HG03457 (cell line): ENCODE data around the gene GP1BB.

ENCODE experiments used
- ATAC-seq: cut with Tn5 transposase; IDR thresholded peaks from one replicate; pipeline ENCODE4 v1.9.1; 2021; ENCODE audit warnings: moderate number of reproducible peaks; ENCODE audit not compliant: unreplicated experiment

GP1BB gene

DNA sequence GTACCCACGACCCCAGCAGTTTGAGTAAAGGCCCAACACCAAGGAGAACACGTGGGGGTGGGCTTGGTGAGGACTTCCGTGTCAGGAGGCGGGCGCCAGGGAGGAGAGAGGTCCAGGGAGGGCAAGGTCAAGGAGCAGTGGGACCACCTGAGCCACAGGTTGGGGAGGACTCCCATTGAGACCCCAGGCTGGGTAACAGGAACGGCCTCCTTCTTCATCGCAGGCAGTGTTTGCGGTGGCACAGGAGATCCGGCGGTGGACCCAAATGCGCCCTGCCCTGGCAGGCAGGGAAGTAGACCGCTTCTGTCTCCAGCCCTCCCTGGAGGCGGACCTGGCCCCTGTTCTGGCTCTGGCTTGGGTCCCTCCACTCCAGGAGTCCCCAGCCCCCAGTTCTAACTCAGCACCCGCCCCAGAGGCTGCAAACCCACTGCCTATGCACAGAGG is 31.4 kb downstream of the GP1BB start:
- ATAC-seq, result no peak

GRCh38 chr22:19755145-19755710 is 31.9 kb downstream of the GP1BB start:
- ATAC-seq, result no peak

- ATAC-seq, result no peak
Observed at GRCh38 chr22:19755722-19756287, 32.5 kb downstream of the GP1BB start.

GRCh38 chr22:19756288-19757128 is 33.2 kb downstream of the GP1BB start:
- ATAC-seq, result no peak

DNA sequence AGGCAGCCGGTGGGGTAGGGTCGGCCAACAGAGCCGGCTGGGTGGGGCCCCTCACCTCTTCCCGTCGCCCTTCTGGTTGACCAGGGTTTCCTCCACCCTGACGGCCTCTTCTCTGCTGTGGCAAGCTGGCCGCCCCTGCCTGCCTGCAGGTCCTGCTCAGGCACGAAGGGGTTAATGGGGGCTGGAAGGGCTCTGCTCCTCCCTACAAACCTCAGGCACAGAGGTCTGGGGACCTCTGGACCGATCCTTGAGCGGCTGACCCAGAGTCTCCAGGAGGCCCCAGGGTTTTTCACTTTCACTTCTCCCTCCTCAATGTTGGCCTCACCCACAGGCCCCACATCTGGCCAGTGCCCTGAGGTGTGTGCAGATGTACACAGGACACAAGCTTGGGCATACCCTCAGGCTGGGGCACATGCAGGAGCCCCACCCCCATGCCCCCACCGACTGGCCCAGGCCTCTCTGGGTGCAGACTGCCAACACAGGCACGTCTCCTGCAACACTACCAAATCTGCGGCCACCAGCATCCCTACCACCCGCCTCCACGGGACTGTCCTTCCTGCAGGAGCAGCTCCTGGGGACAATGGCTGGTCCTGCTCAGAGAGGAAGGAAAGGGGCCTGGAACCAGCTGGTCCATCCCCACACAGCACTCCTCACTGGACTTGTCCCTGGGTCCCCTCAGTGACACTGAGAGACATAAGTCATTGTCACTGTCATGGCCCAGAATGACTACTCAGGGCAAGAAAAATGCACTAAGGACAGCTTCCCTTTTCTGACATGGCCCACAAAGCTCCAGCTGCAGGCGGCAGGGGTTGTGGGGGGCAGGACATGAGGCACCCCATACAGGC is 34.0 kb downstream of the GP1BB start:
- ATAC-seq, result no peak

- no peak for ATAC-seq
Observed at GRCh38 chr22:19757985-19758895, 34.9 kb downstream of the GP1BB start.

- no peak for ATAC-seq
Observed at GRCh38 chr22:19758896-19759426, 35.6 kb downstream of the GP1BB start.

DNA sequence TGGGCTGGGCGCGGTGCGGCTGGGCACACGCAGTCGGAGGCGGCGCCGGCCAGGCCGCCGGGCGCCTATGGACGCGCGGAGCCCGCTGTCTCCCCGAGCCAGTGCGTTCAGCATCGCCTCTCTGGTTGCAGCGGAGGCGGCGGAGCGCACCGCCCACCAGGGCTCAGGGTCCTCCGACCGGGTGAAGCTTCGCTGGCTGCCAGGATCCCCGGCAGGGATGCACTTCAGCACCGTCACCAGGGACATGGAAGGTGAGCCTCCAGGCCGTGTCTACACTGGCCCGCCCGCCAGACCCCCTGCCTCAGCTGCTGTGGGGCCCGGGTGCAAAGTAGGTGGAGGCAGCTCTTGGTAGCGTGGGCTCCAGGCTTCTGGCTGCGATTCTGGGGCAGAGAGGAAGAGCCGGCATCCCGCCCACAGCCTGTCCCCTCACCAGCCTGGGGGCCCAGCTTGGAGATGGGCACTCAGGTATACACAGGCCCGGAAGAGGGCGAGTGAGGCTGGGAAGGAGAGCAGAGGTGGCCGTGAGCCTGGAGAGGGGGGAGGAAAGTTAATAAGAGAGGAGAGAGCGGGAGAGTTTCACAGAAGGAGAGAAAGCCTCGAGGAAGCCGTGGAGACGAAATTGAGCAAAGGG is 36.2 kb downstream of the GP1BB start:
- ATAC-seq, result no peak

GRCh38 chr22:19760058-19760950 is 37.0 kb downstream of the GP1BB start, which contains the start of gene TBX1:
TSS of gene TBX1 (plus strand) at chr22:19760778. CDS start at chr22:19760844, 66 bp downstream.
- no peak for ATAC-seq

DNA sequence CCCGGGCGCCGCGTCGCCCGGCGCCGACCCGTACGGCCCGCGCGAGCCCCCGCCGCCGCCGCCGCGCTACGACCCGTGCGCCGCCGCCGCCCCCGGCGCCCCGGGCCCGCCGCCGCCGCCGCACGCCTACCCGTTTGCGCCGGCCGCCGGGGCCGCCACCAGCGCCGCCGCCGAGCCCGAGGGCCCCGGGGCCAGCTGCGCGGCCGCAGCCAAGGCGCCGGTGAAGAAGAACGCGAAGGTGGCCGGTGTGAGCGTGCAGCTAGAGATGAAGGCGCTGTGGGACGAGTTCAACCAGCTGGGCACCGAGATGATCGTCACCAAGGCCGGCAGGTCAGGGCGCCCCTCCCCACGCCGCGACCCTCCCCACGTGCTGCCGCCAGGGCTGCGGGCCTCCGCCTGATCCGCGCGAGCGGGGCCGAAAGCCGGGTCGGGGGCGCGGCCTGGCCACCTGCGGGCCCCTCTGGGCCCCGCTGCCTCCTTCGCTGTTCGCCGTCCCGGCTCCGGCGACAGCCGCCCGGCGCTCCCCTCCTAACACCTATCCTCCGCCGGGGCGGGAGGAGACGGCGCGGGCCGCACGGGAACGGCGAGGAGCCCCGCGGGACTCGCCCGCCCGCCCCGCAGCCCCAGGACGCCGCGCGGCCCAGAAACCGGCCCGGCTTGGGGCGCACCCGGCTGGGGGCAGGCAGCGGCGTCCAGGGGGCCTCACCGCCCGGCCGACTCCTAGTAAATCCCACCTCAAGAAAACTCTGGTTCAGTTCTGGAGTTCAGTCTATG is 37.8 kb downstream of the GP1BB start:
- ATAC-seq, result no peak

DNA sequence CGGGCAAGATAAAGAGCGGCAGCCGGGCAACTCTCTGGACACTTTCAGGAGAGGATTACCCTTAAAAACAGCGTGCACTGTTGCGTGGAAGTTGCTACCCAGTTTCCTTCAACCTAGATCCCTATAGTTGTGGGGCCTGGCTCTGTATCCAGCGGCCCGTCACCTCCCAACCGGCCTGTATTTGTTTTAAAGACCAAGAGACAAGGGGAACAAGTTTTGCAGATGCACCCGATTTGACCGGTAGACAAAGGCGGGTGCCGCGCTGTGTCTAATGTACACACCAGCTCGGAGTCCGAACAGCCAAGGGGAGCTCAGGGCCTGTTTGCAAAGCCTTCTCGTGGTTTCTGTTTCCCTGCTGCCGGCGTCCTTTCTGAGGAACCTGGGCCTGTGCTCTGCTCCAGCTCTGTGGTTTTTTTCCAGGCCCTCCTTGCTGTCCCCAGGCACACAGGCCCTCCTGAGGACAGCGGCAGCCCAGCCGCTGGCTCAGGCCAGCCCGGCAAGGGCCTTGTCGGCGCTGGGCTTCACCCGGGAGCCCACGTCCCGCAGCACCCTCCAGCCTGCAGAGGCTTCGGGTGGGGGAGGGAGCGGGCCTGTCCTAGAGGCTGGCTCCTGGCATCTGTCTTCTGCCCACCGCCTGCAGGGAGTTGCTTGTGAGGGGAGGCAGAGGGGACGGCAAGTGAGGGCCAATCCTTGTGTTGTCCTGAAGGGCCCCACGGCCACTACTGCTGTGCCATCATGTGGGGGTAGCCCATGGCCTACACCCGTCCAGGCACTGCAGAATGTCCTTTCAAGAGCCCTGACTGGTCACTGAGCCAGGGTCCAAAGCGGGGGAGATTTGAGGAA is 38.6 kb downstream of the GP1BB start:
- ATAC-seq, result no peak

- no peak for ATAC-seq
Observed at GRCh38 chr22:19762568-19763457, 39.5 kb downstream of the GP1BB start.

- ATAC-seq, result no peak
Observed at GRCh38 chr22:19763458-19764298, 40.3 kb downstream of the GP1BB start.

- no peak for ATAC-seq
Observed at GRCh38 chr22:19764299-19764593, 40.9 kb downstream of the GP1BB start.
